DMS79 treated with DMSO at 0.1 percent for 48 hours (cell line): ENCODE data around the gene SEPHS1.
"Not testable (repeated sequence)": the region's sequence is repeated elsewhere in the genome, so short reads cannot be mapped to it uniquely, and the experiment has no call there.

ENCODE experiments used
- DNase-seq: peaks from one replicate; lab custom pipeline; 2025; lab: John Stamatoyannopoulos, UW

The SEPHS1 gene

DNA sequence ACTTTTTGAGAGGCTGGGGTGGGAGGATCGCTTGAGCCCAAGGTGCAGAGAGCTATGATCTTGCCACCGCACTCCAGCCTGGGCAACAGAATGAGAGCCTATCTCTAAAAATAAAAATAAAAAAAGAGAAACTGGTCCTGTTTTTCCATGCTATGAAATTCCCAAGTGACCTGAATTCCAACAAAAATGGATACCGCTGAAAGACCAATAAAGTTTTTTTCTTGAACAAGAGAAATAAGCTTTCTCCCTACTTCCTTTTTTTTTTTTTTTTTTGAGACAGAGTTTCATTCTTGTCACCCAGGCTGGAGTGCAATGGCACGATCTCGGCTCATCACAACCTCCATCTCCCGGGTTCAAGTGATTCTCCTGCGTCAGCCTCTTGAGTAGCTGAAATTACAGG lies 12.5 kb upstream of the SEPHS1 start:
- no peak for DNase-seq

DNA sequence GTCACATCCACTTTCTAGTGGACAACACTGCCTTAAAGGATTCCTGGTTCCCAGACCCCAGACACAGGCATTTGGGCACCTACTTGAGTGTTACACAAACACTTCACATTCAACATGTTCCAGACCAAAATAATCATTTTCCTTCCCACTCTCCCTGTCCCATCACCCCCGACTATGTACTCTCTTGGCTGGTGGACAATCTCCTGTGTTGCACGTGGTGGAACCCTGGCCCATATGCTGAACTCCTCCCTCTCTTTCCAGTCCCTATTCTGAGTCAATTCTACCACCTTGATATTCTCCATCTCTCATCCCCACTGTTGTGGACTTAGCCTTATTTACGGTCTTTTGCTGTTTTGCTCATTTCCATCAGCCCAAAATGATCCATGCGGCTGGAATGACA lies 8.3 kb upstream of the SEPHS1 start:
- DNase-seq: no peak

DNA sequence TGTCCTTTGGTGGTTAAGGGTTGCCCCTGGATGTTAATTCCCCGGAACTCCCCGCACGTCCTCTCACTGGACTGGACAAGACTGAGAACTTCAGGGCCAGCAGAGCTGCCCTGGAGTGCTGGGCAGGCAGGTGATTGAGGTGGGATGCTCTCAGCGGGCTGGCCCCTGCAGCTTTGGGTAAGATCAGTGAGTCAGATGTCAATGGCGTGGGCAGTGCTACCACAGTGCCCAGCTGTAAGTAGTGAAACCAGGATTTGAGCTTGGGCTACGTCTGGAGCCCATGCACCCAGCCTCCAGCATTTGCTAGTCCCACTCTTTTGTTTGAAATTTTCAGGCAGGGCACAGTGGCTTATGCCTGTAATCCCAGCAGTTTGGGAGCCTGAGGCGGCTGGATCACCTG lies 6.7 kb upstream of the SEPHS1 start:
- DNase-seq: no peak

DNA sequence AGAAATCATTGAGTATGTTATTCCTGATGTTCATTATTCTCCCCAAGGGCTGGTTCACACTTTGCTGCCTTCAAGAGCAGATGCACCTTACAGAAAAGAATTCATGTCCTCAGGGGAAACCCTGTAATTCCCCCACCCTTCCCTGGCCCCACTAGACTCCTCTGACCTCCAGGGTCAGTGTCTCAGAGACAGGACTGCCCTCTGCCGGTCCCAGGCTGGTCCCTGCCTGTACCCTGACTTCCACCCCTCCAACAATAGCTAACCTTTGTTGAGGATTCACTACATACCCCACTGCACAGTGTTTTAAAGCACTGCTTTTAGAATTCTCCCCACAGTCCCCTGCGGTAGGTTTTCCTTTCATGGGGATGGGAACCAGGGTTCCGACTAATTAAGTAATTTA lies 4.4 kb upstream of the SEPHS1 start:
- no peak for DNase-seq

DNA sequence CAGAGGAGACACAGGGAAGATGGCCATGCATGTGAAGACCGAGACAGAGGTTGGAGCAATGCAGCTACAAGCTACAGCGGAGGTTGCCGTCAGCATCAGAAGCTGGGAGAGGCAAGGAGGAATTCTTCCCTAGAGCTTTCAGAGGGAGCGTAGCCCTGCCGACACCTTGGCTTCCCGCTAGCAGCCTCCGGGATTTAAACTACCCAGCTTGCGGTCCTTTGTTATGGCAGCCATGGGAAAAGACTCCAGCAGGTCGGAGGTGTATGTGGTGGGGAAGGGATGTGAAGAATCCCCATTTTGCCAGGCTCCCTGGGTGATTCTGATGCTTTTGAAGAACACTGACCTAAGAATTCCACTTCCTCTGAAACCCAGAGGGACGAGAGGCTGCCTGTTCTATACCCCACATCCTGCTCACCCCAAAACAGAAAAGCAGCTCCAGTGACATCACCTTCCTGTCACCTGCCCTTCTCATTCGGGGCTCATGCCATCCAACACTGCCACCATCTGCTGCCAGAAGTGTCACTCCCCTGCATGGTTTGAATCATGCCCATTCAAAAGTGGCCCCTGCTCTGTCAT lies 3.3 kb upstream of the SEPHS1 start:
- DNase-seq: no peak

DNA sequence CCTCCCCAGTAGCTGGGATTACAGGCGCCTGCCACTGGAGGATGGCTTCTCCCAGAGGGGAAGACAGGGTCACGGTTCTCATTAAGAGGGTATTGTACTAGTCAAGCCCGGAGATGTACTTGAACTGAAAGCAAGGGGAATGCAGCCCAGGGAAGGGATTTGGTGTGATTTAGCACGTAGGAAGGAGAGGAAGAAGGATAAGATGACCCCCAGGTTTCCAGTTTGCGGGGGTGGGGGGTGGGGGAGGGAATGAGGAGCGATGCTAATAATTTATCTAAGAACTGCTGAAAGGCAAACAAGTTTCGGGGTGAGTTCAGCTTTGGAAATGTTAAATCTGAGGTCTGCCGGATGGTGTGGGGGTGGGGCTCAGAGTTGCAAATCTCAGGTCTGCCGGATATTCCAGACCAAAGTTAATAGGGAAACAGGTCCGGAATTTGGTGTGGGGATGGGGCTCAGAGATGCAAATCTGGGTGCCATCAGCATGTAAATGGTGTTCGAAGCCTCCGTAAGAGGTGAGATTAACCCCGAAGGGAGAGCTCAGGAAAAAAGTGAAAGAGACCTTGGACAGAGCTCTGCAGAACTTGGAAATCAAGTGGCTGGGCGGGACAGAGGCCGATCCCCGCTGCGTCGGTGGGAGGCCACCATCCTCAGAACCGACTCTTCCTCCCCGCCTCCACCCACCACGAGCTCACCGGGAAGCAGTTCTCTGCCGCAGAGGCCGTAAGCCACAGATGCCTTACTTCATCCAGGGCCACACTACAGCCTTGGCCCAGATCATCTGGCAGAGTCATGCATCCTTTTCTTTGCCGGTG lies 1.6 kb upstream of the SEPHS1 start:
- DNase-seq: peak; percentile 43

DNA sequence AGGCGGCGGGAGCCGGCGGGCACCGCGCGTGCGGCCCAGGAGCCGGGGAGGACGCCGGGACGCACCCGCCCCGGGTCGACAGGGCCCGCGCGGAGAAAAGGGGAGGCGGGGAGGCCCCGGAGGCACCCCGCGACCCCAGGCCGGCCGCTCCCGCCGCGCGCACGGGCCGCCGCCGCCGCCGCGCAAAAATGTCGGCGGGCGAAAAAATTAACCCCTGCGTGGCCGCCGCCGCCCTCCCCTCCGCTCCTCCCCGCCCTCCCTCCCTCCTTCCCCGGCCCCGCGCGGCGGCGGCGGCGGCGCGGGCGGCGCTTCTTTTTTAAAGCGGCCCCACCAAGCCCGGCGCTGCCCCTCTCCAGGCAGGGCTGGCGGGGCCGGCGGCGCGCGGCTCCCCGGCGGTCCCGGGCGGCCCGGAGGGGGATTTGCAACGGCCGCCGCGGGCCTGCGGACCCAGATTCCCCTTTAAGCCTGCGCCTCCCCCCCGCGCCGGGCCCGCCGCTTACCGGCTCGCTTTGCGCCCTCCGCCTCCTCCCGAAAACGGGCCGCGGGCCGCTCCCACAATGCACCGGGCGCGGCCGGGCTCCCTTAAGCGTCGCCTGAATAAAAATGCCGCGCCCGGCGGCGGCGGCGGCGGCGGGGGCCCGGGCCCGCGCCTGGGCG lies 465 bp downstream of the SEPHS1 start:
- DNase-seq: peak; percentile 27

DNA sequence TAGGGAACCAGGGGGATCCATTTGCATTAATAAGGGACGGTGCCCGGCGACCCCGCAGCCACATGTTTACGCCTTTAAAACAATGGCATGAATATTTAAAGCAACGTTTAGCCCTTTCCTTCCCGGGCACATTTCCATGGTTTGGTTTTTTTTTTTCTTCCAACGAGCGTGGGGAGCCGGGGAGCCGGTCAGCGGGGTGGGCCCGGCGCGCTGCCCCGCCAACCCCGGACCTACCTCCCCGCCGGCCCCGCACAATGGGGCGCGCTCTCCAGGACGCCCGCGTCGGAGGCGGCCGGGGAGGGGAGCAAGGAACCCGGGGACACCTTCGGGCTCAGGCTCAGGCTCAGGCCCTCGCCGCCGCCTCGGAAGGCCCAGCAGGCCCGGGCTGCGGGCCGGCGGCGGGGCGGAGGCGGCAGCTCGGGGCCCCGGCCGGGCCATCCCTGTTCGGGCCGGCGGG lies 1.0 kb downstream of the SEPHS1 start:
- no peak for DNase-seq

DNA sequence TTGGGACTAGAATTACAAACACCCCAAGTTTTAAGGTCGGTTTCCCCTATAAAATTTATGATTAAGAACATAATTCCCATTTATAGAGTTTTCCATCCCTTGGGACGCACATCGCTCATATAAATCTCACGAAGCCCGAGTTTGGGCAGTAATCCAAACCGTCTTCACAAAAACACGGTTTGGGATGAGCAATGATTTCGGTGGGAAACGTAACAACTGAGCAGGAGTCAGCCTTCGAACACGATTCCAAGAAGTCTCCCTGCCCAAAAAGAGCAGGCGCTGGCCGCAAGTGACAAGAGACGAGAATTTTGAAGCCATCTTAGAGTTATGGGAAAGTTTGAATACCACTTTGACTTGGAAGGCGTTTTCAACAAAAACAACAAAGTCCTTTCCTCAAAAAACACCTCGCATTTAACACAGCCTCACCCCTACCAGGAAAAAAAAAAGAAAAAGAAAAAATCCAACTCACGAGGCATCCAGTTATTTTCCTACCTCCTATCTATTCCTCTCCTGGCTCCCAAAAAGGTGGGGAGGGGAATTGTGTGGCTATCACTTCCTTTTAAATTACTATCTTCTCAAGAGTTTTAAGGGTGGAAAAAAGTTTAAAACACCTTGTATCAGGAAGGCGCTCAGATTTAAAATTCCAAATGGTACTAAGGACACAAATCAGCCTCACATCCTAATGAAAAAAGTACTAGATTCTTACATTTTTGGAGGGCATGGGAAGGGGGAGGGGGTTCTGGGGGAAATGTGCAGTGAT lies 1.6 kb downstream of the SEPHS1 start:
- DNase-seq: peak; percentile 8

DNA sequence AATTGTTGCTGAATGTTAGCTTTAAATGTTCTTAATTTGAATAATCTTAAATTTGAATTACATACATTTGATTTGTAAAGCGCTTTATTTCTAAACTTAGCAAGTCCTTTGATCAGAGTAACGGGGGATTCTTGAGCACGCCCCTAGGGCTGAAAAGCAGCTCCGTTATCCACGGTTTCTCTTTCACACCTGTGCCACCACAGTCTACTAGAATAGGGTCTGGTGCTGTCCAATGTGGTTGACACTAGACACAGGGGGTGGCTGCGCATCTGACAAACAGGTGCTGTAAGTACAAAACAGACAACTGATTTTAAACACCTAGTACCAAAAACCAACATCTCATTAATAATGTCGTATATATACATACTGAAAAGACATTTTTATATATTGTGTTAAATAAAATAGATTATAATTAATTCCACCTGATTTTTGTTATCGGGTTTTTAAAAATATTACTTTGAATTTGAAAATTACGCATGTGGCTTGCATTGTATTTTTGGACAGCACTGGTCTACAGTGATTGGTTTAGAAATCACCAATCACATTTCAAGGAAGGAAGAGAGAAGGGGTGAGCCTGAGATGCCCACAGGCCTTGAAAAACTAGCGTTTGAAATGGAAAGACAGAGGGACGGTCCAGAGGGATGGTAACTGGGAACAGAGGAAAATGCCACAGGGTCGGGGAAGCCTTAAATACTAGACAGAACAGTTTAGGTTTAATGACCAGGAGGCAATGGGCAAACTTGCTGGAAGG lies 7.3 kb downstream of the SEPHS1 start:
- no peak for DNase-seq

DNA sequence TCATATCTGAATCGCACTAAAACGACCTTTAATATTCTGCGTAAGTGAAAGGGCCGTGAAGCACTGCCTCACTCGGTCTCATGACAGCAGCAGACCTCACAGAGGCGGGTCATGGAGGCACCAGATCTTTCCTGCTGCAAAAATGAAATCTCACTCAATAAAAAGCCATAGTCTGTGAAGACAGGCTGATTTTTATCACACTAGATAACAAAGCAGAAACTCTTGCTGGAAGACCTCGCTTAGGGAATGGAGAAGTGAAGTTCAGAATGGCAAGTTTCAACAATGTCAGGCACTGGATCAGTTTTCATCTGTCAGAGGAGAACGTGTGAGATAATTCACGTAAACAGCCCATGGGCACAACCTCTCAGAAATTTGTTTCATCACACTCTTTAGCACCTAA lies 8.0 kb downstream of the SEPHS1 start:
- no peak for DNase-seq

DNA sequence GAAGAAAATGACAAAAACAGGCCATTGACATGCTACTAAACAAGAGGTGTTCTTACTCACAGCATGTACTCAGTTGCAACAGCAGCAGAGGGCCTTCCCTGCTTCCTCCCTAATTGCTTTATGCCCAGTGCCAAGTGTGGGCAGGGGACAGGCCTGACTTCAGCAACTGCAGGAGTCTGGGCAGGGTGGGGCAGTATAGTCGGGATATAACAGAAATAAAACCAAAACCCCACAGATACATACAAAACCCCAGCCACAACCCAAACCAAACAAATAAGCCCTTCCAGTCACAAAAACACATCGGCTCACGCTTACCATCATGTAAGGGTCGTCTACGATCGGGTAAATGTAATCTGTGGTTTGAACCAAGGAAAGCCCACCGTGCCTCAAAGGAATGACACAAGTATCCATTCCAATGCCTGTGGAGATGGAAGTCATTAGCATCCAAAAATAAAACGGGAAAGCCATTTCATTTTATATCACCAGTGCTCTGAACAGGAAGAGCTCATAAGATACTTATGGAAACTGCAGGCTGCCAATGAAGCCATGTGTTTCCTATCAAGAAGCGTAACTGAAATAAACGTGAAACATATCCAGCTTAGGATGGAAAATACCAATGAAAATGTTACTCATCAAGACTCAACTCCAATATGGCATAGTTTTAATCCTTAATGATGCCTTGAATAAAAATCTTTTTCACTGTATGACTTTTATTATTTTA lies 9.5 kb downstream of the SEPHS1 start:
- DNase-seq: no peak

DNA sequence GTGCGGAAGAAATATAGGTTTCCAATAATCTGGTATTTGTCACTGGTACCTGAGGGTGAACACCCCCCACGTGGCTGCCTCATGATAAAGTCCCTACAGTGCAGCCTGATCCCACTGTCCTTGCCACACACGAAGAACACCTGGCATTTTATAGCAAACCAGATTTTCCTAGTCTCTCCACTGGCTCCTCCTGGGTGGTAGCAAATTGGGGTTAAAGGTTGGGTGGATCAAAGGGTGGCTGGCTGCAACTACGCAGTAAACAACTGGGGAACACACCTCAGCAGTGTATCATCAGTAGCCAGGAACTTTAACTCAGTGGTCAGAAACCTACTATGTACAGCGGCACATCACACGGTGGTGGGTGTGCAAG lies 10.3 kb downstream of the SEPHS1 start:
- DNase-seq: no peak

DNA sequence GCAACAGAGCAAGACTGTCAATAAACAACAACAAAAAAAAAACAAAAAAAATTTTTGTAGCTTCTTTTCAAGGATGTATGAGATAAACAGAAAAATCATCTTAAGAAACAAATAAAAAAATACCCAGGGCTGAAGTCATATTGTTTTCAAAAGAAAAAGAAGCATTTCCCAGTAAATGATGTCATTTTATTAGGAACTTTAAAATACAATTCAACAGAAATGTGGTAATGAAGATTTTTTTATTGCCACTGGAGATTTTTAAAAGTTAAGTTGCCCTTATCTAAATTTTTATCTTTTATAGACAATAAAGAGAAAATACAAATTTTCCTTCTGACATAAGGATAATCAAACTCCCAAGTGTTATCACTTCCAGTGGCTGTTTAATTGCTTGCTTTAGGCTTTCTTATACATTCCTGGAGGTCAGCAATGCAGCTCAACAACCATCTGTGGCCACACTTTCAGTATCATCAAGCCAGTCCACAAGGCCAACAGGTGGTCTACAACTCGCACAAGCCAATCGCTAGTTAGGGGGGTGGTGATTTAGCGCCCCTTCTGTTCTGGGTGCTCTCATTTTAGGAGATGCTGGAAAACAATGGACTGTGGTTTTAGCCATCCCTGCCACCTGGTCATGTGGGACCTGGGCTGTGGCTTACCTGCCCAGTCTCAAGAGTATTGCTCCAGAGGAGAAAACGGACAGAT lies 10.8 kb downstream of the SEPHS1 start:
- DNase-seq: no peak

DNA sequence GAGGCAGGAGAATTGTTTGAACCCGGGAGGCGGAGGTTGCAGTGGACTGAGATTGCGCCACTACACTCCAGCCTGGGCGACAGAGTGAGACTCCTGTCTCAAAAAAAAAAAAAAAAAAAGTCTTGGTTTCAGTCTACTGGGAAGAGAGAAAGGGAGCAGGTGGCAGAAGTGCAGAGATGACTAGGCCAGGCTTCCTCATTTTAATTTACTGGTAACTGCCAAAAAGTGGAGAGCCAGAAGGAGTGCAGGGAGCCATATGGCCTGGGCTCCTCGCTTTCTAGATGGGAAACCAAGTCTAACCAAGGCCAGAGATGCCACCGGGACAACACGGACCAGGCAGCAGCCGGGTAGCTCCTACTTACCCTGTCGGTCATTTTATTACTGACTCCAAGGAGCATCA lies 12.2 kb downstream of the SEPHS1 start:
- DNase-seq: no peak

DNA sequence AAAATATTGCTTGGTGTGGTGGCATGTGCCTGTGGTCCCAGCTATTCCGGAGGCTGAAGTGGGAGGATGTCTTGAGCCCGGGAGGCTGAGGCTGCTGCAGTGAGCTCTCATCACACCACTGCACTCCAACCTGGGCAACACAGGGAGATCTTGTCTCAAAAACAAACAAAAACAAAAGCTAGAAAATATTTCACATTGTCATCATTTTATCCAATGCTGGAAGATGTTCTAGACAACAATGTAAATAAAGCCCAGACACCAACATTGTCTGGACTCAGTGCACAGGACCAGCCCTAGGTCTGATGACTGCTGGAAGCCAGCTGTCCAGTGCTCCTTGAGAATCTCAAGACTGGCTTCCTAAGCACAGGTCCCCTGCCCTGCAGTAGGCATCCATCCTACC lies 13.5 kb downstream of the SEPHS1 start:
- no peak for DNase-seq

DNA sequence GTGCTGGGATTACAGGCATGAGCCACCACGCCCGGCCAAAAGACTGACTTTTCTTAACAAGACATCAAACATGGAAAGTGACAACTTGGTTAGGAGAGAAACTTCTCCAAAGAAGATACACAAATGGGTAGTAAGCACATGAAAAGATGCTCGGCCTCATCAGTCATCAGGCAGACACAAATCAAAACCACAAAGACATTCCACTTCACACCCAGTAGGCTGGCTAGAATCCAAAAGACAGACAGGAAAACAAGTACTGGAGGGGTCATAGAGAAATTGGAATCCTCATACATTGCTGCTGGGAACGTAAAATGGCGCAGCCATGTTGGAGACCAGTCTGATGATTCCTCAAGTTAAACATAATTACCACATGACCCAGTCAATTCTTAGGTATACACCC lies 16.4 kb downstream of the SEPHS1 start:
- no peak for DNase-seq

DNA sequence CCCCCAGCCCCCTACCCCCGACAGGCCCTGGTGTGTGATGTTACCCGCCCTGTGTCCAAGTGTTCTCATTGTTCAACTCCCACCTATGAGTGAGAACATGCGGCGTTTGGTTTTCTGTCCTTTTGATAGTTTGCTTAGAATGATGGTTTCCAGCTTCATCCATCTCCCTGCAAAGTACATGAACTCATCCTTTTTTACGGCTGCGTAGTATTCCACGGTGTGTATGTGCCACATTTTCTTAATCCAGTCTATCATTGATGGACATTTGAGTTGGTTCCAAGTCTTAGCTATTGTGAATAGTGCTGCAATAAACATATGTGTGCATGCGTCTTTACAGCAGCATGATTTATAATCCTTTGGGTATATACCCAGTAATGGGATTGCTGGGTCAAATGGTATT lies 17.1 kb downstream of the SEPHS1 start:
- DNase-seq: not testable (repeated sequence)

DNA sequence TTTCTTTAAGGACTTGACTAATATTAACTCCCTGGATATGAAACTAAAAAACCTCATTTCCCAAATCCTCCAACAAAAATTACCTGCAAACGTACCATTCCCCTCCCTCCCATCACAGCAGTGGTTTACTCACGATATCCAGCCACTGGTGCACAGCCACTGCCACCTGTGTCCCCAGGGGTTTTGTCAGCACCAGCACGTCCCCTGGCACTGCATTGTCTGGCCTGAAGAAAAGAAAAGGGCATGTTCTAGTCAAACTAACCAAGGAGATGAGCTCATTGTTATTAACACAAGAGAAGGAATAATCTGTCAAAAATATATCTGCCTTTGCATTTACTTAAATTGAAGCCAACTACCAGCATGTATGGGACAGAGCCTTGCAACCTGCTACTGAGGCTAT lies 18.5 kb downstream of the SEPHS1 start:
- no peak for DNase-seq

DNA sequence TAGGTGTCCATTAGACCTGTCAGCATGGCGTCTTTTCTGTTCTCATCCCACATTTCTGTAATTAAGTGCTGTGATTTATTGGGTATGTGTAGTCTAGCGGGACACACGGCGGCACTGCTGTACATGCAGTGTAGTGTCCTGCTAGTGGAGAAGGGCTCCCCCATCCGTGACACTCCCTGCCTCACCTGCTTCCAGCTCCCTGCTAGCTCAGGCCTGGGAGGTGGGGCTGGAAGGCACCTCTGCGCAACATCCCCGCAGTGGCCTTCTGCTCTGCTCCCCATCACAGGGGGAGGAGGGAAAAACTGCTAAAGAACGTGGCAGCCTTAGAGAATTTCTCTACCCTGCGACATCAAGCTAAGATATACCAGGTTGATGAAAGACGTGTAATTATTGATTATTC lies 19.5 kb downstream of the SEPHS1 start:
- DNase-seq: no peak

DNA sequence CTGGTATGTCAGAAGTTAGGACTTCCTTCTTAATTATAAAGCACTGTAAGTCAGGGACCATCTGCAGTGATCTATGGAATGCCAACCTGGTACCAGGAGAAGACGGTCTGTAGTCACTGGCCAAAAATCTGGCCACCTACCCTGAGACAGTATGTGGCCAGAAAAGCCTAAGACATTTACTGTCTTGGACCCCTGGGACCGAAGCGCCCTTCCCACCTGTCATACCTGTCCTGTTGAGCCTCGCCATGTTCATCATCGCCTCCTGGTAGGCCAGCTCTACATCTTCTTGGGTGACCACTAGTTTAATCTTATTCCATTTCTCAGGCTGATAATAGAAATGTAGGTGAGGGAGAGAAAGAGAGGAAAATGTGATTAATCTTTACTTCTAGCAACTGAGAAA lies 20.0 kb downstream of the SEPHS1 start:
- DNase-seq: no peak
